NT2/D1 (cell line): ENCODE data around the gene MADCAM1.

Experiments
- SUZ12 ChIP-seq: IDR thresholded peaks from 2 replicates; pipeline ENCODE4 v1.6.1; 2011; ENCODE audit not compliant: insufficient read length, insufficient read depth; ENCODE audit errors: extremely low read depth
- YY1 ChIP-seq: IDR thresholded peaks from 2 replicates; pipeline ENCODE4 v1.6.1; 2011; ENCODE audit not compliant: insufficient read length, insufficient read depth
- ZNF274 ChIP-seq: IDR thresholded peaks from 2 replicates; pipeline ENCODE4 v1.6.1; 2011; ENCODE audit warnings: mild to moderate bottlenecking, low read depth, low read length

GRCh38 chr19:449916-450315, 46.4 kb upstream of the MADCAM1 start:
- TF ChIP-seq ZNF274 (no peak), SUZ12 (no peak), YY1 (no peak)
